ENCODE results near the gene SIN3B.

SIN3B gene

DNA sequence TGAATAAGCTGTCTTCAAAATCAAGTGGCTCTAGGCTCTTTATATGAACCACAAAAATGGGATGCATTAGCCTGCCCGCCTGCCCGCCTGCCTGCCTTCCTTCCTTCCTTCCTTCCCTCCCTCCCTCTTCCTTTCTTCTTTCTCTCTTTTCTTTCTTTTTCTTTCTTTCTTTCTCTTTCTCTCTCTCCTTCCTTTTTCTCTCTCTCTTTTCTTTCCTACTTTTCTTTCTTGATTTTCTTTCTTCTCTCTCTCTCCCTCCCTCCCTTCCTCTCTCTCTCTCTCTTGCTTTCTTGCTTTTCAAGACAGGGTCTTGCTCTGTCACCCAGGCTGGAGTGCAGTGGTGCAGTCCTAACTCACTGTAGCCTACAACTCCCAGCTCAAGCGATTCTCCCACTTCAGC lies 86.5 kb downstream of the SIN3B start:
- Histone ChIP-seq H3K9me3 (ENCODE audit: control insufficient read depth, insufficient read depth, low read depth, low read length) (no peaks in the 10 kb centered on the region), H3K4me3 (ENCODE audit: low read depth, low read length) (no peak overlapping the region), H3K4me1 (ENCODE audit: control insufficient read depth, insufficient read depth, low read length) (no peaks in the 10 kb centered on the region), H3K27ac (ENCODE audit: extremely low read depth, low read depth, low read length) (no peak overlapping the region), H3K36me3 (ENCODE audit: control insufficient read depth in 2 of 2, insufficient read depth in 1 of 2, low read length in 2 of 2) (no peaks in the 10 kb centered on the region)
- TF ChIP-seq ZNF366 (tag by site-specific recombination; conservative IDR thresholded peaks at IDR 0.05) (peak; percentile 60; the same call in 1 of the 2 replicates), ZNF521 (tag by site-specific recombination; IDR thresholded peaks at IDR 0.05) (no peak)
- CTCF ChIA-PET: no interaction called here
- POLR2A ChIA-PET: no interaction called here

GRCh38 chr19:16917401-16917800 lies 88.2 kb downstream of the SIN3B start:
- POLR2A ChIA-PET: no interaction called here
- Histone ChIP-seq H3K9me3 (ENCODE audit: control insufficient read depth, insufficient read depth, low read depth, low read length) (no peaks in the 10 kb centered on the region), H3K4me3 (ENCODE audit: low read depth, low read length) (no peak overlapping the region), H3K27ac (ENCODE audit: extremely low read depth, low read depth, low read length) (no peak overlapping the region), H3K4me1 (ENCODE audit: control insufficient read depth, insufficient read depth, low read length) (no peaks in the 10 kb centered on the region), H3K36me3 (ENCODE audit: control insufficient read depth in 2 of 2, insufficient read depth in 1 of 2, low read length in 2 of 2) (no peaks in the 10 kb centered on the region)
- no peak for TF ChIP-seq OVOL3 (tag by site-specific recombination; IDR thresholded peaks at IDR 0.05)
- no peak for TF ChIP-seq ZBTB11 (tag by site-specific recombination; conservative IDR thresholded peaks at IDR 0.05; ENCODE audit: low read depth)
- TF ChIP-seq SETDB1 (IDR thresholded peaks at IDR 0.05; ENCODE audit: insufficient read length, low read length): no peak
- CTCF ChIA-PET: interaction anchor here (0.6 kb wide), 1 partner anchor 93 kb away, joined by 3 read pairs; no protein-coding TSS in a partner anchor

DNA sequence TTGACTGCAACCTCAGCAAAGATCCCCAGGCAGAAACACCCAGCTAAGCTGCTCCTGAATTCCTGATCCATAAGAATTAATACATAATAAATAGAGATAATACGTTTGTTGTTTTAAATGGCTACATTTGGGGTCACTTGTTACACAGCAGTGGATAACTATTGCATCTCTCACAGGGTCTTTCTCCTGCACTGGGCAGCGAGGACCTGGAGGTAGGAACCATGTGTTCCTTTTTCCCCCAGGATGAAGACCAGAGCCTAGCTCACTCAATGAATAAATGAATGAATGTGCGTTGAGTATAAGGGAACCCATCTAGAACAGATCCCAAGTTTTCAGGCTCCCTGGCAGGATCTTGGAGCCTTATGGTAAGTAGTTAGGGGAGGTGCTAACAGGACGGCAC lies 90.3 kb downstream of the SIN3B start:
- TF ChIP-seq ZNF311 (tag by site-specific recombination; IDR thresholded peaks at IDR 0.05; ENCODE audit: borderline replicate concordance): no peak
- no peak for TF ChIP-seq ZNF112 (tag by site-specific recombination; IDR thresholded peaks at IDR 0.05)
- no peak for TF ChIP-seq ZNF24 (tag by site-specific recombination; IDR thresholded peaks at IDR 0.05)
- TF ChIP-seq ZBTB49 (tag by site-specific recombination; IDR thresholded peaks at IDR 0.05; ENCODE audit: low read depth): no peak
- TF ChIP-seq PRDM1 (tag by site-specific recombination; IDR thresholded peaks at IDR 0.05): no peak
- TF ChIP-seq ZNF777 (tag by site-specific recombination; IDR thresholded peaks at IDR 0.05; ENCODE audit: borderline replicate concordance): no peak
- TF ChIP-seq, protein P1, sequence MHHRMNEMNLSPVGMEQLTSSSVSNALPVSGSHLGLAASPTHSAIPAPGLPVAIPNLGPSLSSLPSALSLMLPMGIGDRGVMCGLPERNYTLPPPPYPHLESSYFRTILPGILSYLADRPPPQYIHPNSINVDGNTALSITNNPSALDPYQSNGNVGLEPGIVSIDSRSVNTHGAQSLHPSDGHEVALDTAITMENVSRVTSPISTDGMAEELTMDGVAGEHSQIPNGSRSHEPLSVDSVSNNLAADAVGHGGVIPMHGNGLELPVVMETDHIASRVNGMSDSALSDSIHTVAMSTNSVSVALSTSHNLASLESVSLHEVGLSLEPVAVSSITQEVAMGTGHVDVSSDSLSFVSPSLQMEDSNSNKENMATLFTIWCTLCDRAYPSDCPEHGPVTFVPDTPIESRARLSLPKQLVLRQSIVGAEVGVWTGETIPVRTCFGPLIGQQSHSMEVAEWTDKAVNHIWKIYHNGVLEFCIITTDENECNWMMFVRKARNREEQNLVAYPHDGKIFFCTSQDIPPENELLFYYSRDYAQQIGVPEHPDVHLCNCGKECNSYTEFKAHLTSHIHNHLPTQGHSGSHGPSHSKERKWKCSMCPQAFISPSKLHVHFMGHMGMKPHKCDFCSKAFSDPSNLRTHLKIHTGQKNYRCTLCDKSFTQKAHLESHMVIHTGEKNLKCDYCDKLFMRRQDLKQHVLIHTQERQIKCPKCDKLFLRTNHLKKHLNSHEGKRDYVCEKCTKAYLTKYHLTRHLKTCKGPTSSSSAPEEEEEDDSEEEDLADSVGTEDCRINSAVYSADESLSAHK (tag by site-specific recombination; IDR thresholded peaks at IDR 0.05): no peak
- no peak for TF ChIP-seq MZF1 (tag by site-specific recombination; IDR thresholded peaks at IDR 0.05; ENCODE audit: borderline replicate concordance)
- TF ChIP-seq ZNF514 (tag by site-specific recombination; IDR thresholded peaks at IDR 0.05): no peak
- TF ChIP-seq HOXA7 (CRISPR knock-in tag; IDR thresholded peaks at IDR 0.05; ENCODE audit: borderline replicate concordance): no peak
- TF ChIP-seq ZNF423 (tag by site-specific recombination; IDR thresholded peaks at IDR 0.05): no peak
- no peaks in the 10 kb centered on the region for H3K4me1 ChIP-seq (ENCODE audit: control insufficient read depth, insufficient read depth, low read length)

More for the DNA sequence above, 90.3 kb downstream of the SIN3B start:
- Histone ChIP-seq H3K27ac (ENCODE audit: extremely low read depth, low read depth, low read length) (no peak overlapping the region), H3K36me3 (ENCODE audit: control insufficient read depth in 2 of 2, insufficient read depth in 1 of 2, low read length in 2 of 2) (no peaks in the 10 kb centered on the region), H3K9me3 (ENCODE audit: control insufficient read depth, insufficient read depth, low read depth, low read length) (no peaks in the 10 kb centered on the region), H3K4me3 (ENCODE audit: low read depth, low read length) (no peak overlapping the region)
- ChIA-PET POLR2A (no interaction called here), CTCF (no interaction called here)
